HCT116 (cell line): ENCODE results near the gene CD82. TPM values are rescaled to one million over a fixed set of nuclear protein-coding genes. Genes with fewer than 3 reads are reported as not detected.

Experiments
- ATAC-seq: fragments of 200-7000 bp; cut with Tn5 transposase; 2 replicates; pipeline ENCODE4 v1.9.1; 2020; ENCODE audit warnings: mild to moderate bottlenecking, moderate library complexity
- BruUV-seq: library from RNA; stranded (reverse); fragments of 400-500 nt; replicated peaks from 2 replicates; lab custom pipeline; 2021; lab: Mats Ljungman, UMichigan
- CTCF ChIA-PET: fragments of 300-600 bp; sonication (Branson Sonifier 250); formaldehyde crosslinking; loops from one replicate; lab custom pipeline; 2021; ENCODE audit warnings: antibody characterized with exemption; lab: Charles Lee
- POLR2A ChIA-PET: fragments of 300-600, 350-600 bp; sonication (Branson Sonifier 250); formaldehyde crosslinking; loops from one replicate; lab custom pipeline; 2021; ENCODE audit warnings: antibody characterized with exemption; lab: Charles Lee
- RAD21 ChIA-PET, 2 experiments: fragments of 300-600 bp; sonication (Branson Sonifier 250); formaldehyde crosslinking; loops; one replicate each; lab custom pipeline; 2023; ENCODE audit warnings: low total read pairs in 2 of 2; ENCODE audit not compliant: uncharacterized antibody in 2 of 2, unreplicated experiment in 2 of 2, low non-redundant PET in 1 of 2; lab: Charles Lee
- DNase-seq: peaks from one replicate; pipeline ENCODE4 v3.0.0-alpha.2; 2010; ENCODE audit warnings: low read depth, low spot score
- H2AFZ ChIP-seq: fragments of 200-600 bp; shearing (Covaris generic), sonication (generic); 2 replicates; pipeline ENCODE4 v1.6.1; 2017; ENCODE audit warnings: low read depth, mixed run types, mixed read lengths, antibody characterized with exemption, low read length; ENCODE audit not compliant: poor library complexity, severe bottlenecking
- H3K27ac ChIP-seq: 2 replicates; pipeline ENCODE4 v1.5.1; 2012; ENCODE audit warnings: low read depth, low read length
- H3K27me3 ChIP-seq: fragments of 200-600 bp; sonication (generic); 2 replicates; pipeline ENCODE4 v1.6.1; 2016; ENCODE audit warnings: mixed run types, low read length, mixed read lengths; ENCODE audit not compliant: insufficient read depth
- H3K36me3 ChIP-seq, 2 experiments: fragments of 200-500 bp in 1 of 2; fragments of 200-600 bp in 1 of 2; sonication (Bioruptor generic) in 1 of 2; sonication (generic) in 1 of 2; 2 replicates each; pipeline versions ENCODE4 v1.5.1 to v1.6.1; 2014 to 2016; ENCODE audit warnings: low read length in 2 of 2, inconsistent platforms in 1 of 2, mixed read lengths in 1 of 2, mixed run types in 1 of 2; ENCODE audit not compliant: insufficient read depth in 2 of 2, control insufficient read depth in 1 of 2
- H3K4me1 ChIP-seq, 2 experiments: fragments of 200-600 bp in 1 of 2; sonication (generic) in 1 of 2; 2 replicates each; pipeline versions ENCODE4 v1.5.1 to v1.6.1; 2012 to 2017; ENCODE audit warnings: low read length in 2 of 2, inconsistent platforms in 1 of 2, mild to moderate bottlenecking in 1 of 2, mixed read lengths in 1 of 2, mixed run types in 1 of 2, moderate library complexity in 1 of 2; ENCODE audit not compliant: insufficient read depth in 2 of 2, control insufficient read depth in 1 of 2
- H3K4me2 ChIP-seq: fragments of 200-600 bp; sonication (generic); 2 replicates; pipeline ENCODE4 v1.6.1; 2017; ENCODE audit warnings: mixed run types, low read length, mixed read lengths
- H3K4me3 ChIP-seq, 2 experiments: fragments of 200-600 bp in 1 of 2; sonication (generic) in 1 of 2; replicated peaks in 1 of 2; 2 replicates each; pipeline ENCODE4 v1.5.1; 2011 to 2016; ENCODE audit warnings: low read length in 2 of 2, control low read depth in 1 of 2, low read depth in 1 of 2, mild to moderate bottlenecking in 1 of 2, mixed read lengths in 1 of 2, mixed run types in 1 of 2
- H3K79me2 ChIP-seq: fragments of 200-600 bp; sonication (generic); 2 replicates; pipeline ENCODE4 v1.6.1; 2017; ENCODE audit warnings: mild to moderate bottlenecking, mixed run types, low read length, moderate library complexity, mixed read lengths; ENCODE audit not compliant: insufficient read depth
- H3K9ac ChIP-seq: fragments of 200-600 bp; sonication (generic); 2 replicates; pipeline ENCODE4 v1.6.1; 2016; ENCODE audit warnings: low read length, mixed read lengths
- H3K9me2 ChIP-seq: fragments of 200-600 bp; sonication (generic), shearing (Covaris generic); 2 replicates; pipeline ENCODE4 v1.6.1; 2017; ENCODE audit warnings: mixed run types, mild to moderate bottlenecking, moderate library complexity; ENCODE audit not compliant: insufficient read depth
- H3K9me3 ChIP-seq, 2 experiments: fragments of 200-500 bp in 1 of 2; fragments of 200-600 bp in 1 of 2; sonication (Bioruptor generic) in 1 of 2; sonication (generic) in 1 of 2; 2 replicates each; pipeline ENCODE4 v1.6.1; 2014 to 2017; ENCODE audit warnings: low read length in 2 of 2, mixed read lengths in 2 of 2, inconsistent platforms in 1 of 2, low read depth in 1 of 2, mild to moderate bottlenecking in 1 of 2, mixed run types in 1 of 2, moderate library complexity in 1 of 2; ENCODE audit not compliant: control insufficient read depth in 1 of 2, insufficient read depth in 1 of 2
- H4K20me1 ChIP-seq: fragments of 200-600 bp; sonication (generic), shearing (Covaris generic); 2 replicates; pipeline ENCODE4 v1.6.1; 2017; ENCODE audit warnings: mixed run types, mild to moderate bottlenecking, moderate library complexity; ENCODE audit not compliant: insufficient read depth
- CBX3 ChIP-seq: IDR thresholded peaks from 2 replicates; pipeline ENCODE4 v1.6.1; 2012; ENCODE audit warnings: low read depth
- CEBPB ChIP-seq: IDR thresholded peaks from 2 replicates; pipeline ENCODE4 v1.6.1; 2012; ENCODE audit warnings: low read depth
- EGR1 ChIP-seq: IDR thresholded peaks from 2 replicates; pipeline ENCODE4 v1.6.1; 2012; ENCODE audit warnings: low read depth
- ELF1 ChIP-seq: IDR thresholded peaks from 2 replicates; pipeline ENCODE4 v1.6.1; 2012; ENCODE audit warnings: low read depth, borderline replicate concordance
- FOSL1 ChIP-seq: IDR thresholded peaks from 2 replicates; pipeline ENCODE4 v1.6.1; 2012; ENCODE audit warnings: low read depth
- JUND ChIP-seq: IDR thresholded peaks from 2 replicates; pipeline ENCODE4 v1.6.1; 2012
- POLR2AphosphoS5 ChIP-seq: IDR thresholded peaks from 2 replicates; pipeline ENCODE4 v1.6.1; 2011; ENCODE audit warnings: mild to moderate bottlenecking, low read depth, low read length, moderate library complexity
- REST ChIP-seq: IDR thresholded peaks from 2 replicates; pipeline ENCODE4 v1.6.1; 2012; ENCODE audit warnings: low read depth
- SIN3A ChIP-seq: IDR thresholded peaks from 2 replicates; pipeline ENCODE4 v1.6.1; 2012; ENCODE audit warnings: low read depth
- SP1 ChIP-seq: IDR thresholded peaks from 2 replicates; pipeline ENCODE4 v1.6.1; 2012; ENCODE audit warnings: low read depth
- SRF ChIP-seq: IDR thresholded peaks from 2 replicates; pipeline ENCODE4 v1.6.1; 2012; ENCODE audit warnings: low read depth
- intact Hi-C: fragments of 100-400 bp; cut with micrococcal nuclease; formaldehyde crosslinking; loops from 2 replicates; pipeline ENCODE4 v1.10.0; 2022
- total RNA-seq: library from RNA; stranded (reverse); gene quantifications from one replicate; pipeline ENCODE4 v1.2.1, GENCODE V29; 2021; ENCODE audit not compliant: unreplicated experiment
- TF ChIP-seq, protein P1 (sequence below): IDR thresholded peaks from 2 replicates; pipeline ENCODE4 v1.6.1; 2012

CD82 gene
- total RNA-seq, 1 experiment from 2014 or later = 16.7 TPM

DNA sequence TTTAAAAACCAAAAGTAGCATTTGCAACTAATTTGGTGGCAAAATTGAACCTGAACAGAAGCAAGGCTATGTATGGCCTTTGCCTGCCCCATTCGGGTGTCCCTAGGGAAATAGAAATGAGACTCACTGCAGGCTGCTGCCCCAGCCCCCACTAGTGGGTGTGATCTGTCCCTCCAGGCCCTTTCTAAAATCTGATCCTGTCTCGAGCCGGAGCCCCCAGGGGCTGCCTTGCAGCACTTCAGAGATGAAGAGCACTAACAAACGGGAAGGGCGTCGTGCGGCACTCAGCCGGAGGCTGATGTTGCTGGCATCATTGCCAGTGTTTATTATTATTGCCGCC lies 43.2 kb downstream of the CD82 start:
- ChIA-PET CTCF (no interaction called here), RAD21 (no interaction called here), POLR2A (no interaction called here)
- H3K27me3 ChIP-seq = no peaks in the 10 kb centered on the region
- ATAC-seq (no peak), DNase-seq (no peak)
- intact Hi-C loops = no loop called here
- no peak overlapping the region for H3K27ac ChIP-seq
- no peaks in the 10 kb centered on the region for H3K36me3 ChIP-seq
- peaks cover 0 to 5% of the 10 kb centered on the region in 2 experiments; a peak in 1 of 4 replicates for H3K4me1 ChIP-seq
- H3K9me3 ChIP-seq = no peaks in the 10 kb centered on the region
- no peaks in the 10 kb centered on the region for H3K9me2 ChIP-seq
- no peak overlapping the region for H3K9ac ChIP-seq
- no TSS peak for BruUV-seq
- no peak overlapping the region for H3K4me2 ChIP-seq
- TF ChIP-seq EGR1 (no peak), ELF1 (no peak), FOSL1 (no peak), POLR2AphosphoS5 (no peak), JUND (no peak), CEBPB (no peak), CBX3 (no peak), REST (no peak), SRF (no peak), SP1 (no peak), SIN3A (no peak)
- TF ChIP-seq, protein P1, sequence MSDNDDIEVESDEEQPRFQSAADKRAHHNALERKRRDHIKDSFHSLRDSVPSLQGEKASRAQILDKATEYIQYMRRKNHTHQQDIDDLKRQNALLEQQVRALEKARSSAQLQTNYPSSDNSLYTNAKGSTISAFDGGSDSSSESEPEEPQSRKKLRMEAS = no peak
- H2AFZ ChIP-seq = no peak overlapping the region
- no peaks in the 10 kb centered on the region for H4K20me1 ChIP-seq
- H3K79me2 ChIP-seq = no peaks in the 10 kb centered on the region
- H3K4me3 ChIP-seq = no peak overlapping the region
